ENCODE data around the gene MPZL2. TPM values are rescaled to one million over a fixed set of nuclear protein-coding genes. Genes with fewer than 3 reads are reported as not detected.

The MPZL2 gene
- total RNA-seq, 4 donors from 2014 or later: 14.3 to 28.0 (median 17.7) TPM

- no peak for TF ChIP-seq CTCF (IDR thresholded peaks at IDR 0.05; ENCODE audit: low read depth)
Measured at GRCh38 chr11:118240999-118241763, 22.9 kb downstream of the MPZL2 start.

- TF ChIP-seq CTCF (IDR thresholded peaks at IDR 0.05; ENCODE audit: low read depth): no peak
Measured at GRCh38 chr11:118239509-118240205, 24.4 kb downstream of the MPZL2 start.

GRCh38 chr11:118238929-118239328 is 25.2 kb downstream of the MPZL2 start:
- TF ChIP-seq CTCF (IDR thresholded peaks at IDR 0.05; ENCODE audit: low read depth): no peak

- no peak for TF ChIP-seq CTCF (IDR thresholded peaks at IDR 0.05; ENCODE audit: low read depth)
Measured at GRCh38 chr11:118238421-118238820, 25.7 kb downstream of the MPZL2 start.

GRCh38 chr11:118236170-118236569 is 27.9 kb downstream of the MPZL2 start:
- TF ChIP-seq CTCF (IDR thresholded peaks at IDR 0.05; ENCODE audit: low read depth): no peak

GRCh38 chr11:118234833-118235232 is 29.3 kb downstream of the MPZL2 start:
- TF ChIP-seq CTCF (IDR thresholded peaks at IDR 0.05; ENCODE audit: low read depth): no peak

GRCh38 chr11:118233850-118234249 is 30.2 kb downstream of the MPZL2 start:
- no peak for TF ChIP-seq CTCF (IDR thresholded peaks at IDR 0.05; ENCODE audit: low read depth)
